HS-5 (cell line): ENCODE results near the gene CACNA1C.

ENCODE experiments used
- DNase-seq: peaks from one replicate; pipeline ENCODE4 v3.0.0-alpha.2; 2012; ENCODE audit warnings: low read depth

The CACNA1C gene

DNA sequence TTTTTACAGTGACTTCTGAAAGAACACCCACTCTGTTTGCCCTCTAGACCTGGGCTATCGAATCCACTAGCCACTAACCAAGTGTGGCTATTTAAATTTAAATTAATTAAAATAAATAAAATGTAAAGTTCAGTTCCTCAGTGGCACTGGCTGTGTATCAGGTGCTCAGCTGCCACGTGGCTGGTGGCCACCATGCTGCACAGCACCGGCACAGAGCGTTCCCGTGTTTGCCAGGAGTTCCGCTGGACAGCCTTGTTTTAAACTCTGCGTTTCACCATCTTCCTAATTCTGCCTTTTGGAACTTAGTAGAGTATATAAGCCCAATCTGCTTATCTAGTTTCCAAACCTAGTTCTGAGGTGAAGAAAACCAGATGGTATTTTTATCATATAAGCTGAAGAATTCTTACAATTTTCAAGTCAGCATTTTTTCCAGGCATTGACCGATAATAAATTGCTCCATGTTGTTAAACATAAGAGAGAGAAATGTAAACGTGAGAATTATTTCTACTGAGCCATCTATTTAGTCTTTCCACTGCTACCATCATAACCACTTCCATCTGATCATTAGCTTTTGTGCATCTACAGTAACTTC lies 339.0 kb downstream of the CACNA1C start:
- no peak for DNase-seq

DNA sequence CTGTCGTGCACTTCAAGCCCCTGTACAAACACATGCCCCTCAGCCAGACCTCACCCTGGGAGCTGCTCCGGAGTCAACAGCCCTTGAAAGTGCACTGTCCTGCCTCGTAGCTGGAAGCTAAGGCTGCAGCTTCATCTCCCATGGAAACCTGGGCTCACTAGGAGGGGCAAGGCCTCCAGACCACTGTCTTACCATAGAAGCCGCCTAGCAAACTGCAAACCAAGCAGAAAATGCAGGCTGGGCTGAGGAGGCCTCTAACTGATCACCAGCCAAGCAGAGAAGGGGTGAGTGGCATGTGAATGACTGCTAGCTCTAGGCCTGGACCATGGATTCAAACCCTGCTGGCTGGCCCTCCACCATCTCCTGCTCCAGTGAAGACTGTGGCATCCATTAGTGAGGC lies 340.2 kb downstream of the CACNA1C start:
- DNase-seq: no peak

DNA sequence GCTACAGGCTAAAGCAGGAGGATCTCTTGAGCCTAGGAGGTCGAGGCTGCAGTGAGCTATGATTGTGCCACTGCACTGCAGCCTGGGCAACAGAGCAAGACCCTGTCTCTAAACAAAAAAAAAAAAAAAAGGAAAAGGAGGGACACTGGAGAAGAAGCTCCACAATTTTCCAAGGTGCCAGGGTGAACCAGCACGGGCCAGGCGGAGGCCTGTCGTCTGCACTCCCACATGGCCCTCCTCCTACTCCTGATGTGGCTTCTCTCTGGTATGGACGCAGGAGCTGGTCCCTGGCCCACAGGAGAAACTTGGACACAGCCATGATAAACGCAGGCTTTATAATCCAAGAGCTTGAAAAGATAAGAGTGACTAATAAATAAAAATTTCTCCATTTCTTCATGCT lies 341.2 kb downstream of the CACNA1C start:
- DNase-seq: no peak

DNA sequence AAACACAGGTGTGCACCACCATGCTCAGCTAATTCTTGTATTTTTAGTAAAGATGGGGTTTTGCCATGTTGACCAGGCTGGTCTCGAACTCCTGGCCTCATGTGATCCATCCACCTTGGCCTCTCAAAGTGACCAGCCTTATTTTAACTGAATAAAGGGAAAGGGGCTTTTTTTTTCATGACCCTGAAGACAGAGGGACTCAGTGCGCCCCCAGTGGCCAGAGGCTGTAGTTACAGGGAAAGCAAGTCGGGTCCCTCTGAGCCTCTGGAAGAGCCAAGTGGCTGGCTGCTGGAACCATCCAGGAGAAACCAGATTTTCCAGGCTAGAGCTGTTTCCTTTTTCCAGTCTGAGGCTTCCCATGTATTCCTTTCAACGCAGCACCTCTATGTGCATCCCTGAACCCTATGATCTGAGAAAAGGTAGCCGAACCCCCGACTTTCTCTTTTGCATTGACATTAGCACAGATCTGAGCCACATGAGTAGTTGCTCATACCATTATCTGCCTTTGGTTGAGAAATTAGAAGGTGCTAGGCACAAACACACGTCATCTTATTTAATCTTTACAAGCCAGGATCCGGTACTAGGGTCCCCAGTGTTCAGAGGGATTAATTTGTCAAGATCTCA lies 342.7 kb downstream of the CACNA1C start:
- no peak for DNase-seq

DNA sequence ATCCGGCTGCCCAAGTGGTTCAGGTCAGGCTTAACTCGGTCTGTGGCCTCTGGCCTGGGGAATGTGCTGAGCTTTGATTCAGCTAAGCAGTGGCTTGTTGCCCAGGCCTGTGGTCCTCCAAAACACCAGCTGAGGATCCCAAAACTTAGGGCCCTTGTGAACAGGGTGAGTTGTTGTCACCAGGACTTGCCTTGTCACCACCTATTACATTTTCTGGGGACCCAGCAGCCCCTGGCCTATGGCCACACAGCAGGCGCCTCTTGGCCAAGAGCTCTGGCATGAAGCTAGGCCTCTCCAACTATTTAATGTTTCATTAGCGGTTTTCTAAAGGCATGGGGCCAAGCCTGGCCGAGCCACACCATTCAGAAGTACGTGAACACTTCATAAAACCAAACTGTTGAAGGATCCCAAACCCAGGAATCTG lies 343.7 kb downstream of the CACNA1C start:
- no peak for DNase-seq

DNA sequence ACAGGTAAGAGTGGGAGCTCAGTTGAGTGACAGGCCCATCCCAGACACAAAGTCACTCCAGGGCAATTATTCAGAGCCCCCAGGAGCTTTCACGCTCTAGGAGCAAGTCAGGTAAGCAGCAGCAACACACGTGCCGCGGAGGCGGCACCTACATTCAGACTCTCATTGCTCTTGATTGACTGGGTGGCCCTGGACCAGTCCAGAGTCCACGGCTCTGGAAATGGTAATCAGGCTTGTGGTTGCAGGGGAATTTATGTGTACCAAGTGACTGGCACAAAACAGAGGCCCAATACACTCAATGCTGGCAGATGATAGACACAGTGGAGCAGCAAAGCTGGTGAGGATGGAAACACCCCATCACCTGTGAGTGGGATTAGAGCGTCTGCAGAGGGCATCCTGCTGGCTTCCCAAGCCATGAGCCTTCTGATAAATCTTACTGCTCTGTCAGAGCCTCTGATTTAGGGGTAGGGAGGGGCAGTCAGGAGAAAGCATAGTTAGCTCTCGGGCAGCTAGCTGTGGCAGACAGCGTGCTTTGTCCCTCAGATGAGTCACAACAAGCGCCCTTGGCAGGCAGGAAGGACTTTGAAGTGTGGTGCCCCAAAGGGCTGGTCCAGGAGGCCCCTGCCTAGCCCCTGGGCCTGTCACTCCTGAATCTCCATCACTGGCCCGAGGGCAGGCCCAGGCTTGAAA lies 344.7 kb downstream of the CACNA1C start:
- no peak for DNase-seq

DNA sequence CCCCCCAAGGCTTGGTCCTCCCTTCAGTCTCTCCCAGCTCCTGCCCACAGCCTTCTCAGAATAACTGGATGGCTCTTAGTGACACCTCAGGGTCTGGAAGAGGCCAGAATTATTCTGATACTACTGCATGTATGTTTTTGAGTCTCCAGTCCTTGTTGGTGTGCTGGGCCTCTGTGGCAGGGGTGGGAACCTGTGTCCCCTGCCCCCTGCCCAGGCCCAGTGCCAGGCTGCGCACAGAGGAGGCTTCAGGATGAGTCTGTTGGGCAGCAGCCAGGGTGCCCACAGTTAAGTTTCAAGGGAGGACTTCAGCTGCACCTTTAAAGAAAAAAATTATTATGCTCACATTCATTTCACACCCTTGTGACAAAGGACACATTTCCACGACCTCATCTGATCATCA lies 348.3 kb downstream of the CACNA1C start:
- no peak for DNase-seq

DNA sequence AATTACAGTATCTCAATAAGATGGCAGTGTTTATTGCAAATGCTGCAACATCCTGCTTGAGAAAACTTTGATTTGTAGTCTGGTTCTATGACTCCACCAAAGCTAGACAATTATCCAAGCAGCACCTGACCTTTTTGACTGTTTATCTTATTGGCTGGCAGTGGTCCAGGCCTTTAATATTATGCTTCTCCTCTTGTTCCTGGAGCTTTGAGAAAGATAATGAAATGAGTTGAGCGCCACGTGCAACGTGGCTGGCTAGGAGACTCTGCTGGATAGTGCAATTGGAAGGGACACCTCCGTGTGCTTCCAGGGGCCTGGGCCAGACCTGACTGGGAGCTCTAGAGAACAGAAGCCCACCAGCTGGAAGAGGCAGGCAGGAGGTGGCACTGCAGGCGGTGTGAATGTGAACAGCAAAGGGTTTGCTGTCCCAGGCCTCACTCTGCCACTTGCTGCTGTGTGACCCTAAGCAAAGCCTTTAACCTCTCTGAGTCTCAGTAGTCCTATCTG lies 349.3 kb downstream of the CACNA1C start:
- DNase-seq: no peak

DNA sequence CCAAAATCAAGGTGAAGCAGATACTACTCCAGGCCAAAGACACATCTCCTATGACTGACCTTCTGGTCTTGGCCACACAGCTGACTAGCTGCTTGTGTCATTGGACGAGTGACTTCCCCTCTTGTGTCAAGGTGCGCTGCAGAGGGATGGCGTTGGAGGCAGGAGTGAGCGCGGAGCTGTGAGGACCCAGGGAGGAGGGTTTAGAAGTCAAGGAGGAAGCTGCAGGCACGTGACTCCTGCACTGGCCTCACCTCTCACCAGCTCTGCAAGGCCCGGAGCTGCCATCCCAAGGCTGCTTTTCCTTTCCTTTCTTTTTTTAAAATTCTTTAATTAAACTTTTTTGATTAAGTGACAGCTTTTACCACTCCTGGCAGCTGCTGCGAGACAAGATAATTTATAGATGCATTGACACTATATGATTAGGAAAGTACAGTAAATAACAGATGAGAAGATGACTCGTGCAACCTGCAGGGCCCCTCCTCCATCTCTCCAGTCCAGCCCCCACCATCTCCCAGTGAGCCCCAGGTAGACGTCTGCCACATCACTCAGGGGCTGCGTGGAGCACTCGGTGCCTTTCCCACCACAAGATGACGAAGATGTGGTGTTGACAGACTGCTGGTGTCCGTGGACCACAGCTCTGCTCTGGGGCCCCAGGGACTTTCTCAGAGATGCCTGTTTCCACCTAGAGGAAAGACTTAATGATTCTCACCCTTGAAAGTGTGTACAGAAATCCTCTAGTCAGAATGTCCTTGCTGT lies 350.6 kb downstream of the CACNA1C start:
- no peak for DNase-seq

DNA sequence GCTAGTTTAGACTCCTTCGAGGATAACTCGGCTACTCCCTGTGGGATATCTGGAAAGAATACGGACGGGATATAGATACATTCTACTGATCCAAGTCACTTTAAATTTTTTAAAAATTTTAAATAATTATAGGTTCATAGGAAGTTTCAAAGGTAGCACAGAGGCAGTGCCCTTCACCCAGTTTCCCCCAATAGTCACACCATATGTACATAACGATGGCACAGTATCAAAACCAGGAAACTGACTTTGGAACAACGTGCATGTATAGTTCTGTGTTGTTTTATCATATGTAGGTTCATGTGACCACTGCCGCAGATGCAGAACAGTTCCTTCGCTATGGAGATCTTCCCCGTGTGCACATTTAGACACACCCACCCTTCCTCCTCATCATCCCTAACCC lies 352.3 kb downstream of the CACNA1C start:
- no peak for DNase-seq

DNA sequence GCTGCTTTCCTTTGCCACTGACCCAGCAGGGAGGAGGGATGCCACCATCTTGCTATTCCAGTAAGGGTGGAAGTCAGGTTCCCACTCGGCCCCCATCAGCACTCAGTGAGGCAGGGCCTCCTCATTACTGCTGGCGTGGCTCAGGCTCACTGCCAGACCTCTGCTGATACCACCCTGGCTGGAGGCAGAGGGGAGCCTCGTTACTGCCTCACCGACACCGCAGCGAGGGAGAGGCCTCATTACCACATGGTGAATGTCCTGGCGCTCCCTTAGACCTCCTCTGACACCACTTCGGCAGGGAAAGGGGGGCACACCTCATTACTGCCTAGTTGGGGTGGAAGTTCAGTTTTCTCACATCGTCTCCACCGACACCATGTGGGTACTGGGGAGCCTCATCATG lies 354.1 kb downstream of the CACNA1C start:
- no peak for DNase-seq

DNA sequence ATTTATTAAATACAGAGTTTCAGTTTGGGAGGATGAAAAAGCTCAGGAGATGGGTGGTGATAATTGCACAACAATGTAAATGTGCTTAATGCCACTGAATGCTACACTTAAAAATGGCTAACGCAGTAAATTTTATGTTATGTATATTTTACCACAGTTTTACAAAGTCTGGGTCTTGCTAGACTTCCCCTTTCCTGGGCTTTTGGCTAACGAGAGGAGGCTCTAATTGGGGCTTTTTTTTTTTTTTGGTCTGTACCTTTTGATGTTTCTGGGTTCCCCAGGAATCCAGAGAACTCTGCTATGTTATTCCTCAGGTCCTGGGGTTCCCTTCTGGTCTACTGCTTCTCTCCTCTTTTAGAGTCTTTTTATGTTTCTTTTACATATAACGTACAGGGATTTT lies 355.5 kb downstream of the CACNA1C start:
- no peak for DNase-seq

DNA sequence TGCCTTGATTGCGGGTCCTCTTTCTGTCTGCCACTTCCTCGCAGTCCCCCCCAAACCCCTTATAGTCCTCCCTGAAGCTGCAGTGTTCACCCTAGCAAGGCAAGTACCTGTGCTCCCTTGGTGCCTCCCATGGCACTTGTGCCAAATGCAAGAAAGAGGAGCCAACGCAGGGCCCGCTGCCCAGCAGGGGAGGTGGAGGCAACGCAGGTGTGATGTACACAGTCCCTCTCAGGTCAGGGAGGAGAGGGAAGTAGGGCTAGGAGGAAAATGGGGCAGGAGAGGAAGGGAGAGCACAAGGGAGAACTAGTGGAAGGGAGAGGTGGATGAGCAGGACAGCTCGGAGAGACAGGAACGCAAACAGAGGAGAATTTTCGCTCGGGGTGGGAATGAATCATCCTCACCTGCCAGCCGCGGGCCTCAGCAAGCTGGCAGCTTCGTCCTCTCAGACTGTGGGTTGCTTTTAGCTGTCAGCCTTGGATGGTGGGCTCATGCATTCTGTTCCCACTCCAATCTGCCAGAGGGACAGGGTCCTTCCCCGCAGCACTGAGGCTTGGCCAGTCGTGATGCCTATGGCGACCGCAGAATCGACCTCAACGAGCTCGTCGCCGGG lies 357.0 kb downstream of the CACNA1C start:
- no peak for DNase-seq

DNA sequence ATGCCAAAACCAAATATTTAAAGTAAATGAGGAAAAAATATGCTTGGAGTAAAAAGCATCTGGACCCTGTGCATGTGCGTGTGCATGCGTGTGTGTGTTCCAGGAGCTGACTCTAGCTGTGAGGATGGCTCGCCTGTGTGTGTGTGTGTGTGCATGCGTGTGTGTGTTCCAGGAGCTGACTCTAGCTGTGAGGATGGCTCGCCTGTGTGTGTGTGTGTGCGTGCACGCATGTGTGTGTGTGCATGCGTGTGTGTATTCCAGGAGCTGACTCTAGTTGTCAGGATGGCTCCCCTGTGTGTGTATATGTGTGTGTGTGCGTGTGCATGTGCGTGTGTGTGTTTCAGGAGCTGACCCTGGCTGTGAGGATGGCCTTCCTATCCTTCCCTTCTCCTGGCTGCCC lies 357.7 kb downstream of the CACNA1C start:
- DNase-seq: no peak

DNA sequence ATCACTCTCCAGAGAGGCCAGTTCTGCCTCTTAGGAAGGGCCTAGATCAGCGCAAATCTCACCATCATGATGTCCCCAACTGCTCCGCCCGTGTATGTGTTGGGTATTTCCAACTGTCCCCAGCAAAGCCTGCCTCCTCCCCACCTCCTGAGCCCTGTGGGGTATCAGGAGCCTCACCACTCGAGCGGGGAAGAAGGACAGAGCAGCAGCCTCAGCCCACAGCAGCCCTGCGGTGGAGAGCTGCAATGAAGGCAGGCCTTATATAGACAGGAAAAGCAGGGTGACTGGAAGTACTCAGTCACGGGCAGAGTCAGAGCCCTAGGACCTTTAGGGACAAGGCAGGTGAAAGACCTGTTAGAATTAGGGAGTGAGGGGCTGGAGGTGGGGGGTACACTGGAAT lies 358.2 kb downstream of the CACNA1C start:
- no peak for DNase-seq

DNA sequence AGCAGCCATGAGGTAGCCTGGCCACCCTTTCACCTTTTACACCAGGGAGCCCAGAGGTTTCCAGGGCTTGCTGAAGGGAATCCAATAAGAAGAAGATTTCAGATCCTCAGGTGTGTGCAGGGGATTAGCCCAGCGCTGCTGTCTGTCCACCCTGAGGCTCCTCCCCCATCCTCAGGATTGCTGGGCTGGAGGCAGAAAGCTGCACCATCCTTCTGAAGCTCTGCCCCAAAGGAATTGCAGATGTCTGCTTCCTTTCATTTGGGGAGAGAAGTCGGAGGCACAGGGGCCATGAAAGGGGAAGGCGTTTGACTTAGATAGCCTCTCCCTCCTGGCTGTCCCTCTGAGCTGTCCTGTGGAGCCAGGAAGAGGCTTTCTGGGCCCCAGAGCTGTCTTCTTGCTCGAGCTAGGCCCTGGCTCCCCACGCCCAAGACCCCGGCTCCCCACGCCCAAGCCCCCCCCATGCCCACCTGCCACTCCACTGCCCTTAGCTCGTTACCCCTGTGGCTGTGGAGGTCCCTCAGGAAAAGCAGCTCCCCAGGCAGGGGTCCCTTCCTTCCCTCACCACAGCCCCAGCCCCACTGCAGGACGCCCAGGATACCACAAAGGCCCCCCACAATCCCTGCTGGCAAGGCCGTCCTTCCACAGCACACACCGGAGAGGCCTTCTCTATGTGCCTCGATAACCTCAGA lies 359.0 kb downstream of the CACNA1C start:
- no peak for DNase-seq

DNA sequence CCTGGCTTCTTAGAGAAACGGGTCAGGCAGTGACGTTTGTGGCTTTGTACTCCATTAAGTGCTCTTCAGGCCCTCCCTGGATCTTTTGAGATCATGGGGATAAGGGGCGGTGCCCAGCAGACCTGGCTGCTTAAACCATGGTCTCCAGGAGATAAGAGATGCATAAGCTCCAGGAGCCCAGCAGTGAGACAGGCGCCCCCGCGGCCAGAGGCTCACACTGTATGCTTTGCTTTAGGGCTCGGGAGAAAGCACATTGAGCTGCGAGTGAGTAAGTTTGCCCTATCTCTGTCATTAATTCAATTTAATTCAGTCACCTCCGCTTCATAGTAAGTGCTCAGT lies 359.5 kb downstream of the CACNA1C start:
- no peak for DNase-seq

DNA sequence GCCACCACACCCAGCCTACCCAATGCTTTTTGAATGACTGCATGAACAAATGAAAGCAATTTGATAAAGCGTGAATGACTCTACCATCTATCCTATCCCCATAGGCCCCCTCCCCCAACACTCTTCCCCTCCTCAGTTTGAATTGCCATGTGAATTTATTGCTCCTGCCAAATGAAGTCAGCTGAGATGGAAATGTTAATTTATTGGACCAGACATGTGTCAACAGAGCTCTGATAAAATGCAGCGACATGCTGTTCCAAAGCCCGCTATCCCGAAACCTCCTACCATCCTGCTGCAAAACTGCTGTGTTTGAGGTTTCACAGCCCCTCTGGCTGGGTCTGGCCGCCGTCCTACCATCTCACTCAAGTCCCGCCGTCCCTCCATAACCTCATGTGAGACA lies 360.5 kb downstream of the CACNA1C start:
- DNase-seq: no peak

DNA sequence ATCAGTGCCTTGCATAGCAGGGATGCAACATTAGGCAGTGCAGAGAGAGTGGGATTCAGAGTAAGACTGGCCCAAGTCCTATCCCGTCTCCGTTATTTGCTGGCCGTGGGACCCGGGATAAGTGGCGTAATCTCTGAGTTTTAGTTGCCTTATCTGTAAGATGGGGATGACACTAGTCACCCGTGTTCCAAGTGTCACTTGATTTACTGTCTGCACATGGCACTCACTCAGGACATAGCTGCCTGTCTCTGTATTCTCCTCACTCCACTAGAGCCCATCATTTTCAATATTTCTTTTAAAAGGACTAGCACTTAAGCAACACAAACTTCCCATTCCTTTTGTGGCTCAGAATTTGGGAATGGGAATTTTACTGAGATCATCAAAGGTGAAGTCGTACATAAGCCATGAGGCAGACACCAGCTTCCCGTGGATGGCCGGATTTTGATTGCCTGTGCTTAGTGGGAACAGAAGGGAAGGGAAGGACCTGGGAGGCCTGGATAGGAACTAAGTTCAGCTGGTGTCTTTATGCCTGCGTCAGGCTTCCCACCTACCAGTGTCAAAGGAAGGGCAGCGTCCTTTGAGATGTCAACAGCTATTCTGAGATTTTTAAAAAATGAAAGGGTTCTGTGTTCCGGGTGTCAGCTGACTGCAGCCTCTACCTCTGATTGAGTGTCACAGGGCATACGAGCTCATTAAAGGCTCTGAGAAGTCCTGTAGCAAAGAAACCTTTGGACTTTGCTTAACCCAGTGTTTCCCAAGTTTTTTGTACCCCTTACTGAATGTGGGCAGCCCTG lies 361.4 kb downstream of the CACNA1C start:
- DNase-seq: no peak

DNA sequence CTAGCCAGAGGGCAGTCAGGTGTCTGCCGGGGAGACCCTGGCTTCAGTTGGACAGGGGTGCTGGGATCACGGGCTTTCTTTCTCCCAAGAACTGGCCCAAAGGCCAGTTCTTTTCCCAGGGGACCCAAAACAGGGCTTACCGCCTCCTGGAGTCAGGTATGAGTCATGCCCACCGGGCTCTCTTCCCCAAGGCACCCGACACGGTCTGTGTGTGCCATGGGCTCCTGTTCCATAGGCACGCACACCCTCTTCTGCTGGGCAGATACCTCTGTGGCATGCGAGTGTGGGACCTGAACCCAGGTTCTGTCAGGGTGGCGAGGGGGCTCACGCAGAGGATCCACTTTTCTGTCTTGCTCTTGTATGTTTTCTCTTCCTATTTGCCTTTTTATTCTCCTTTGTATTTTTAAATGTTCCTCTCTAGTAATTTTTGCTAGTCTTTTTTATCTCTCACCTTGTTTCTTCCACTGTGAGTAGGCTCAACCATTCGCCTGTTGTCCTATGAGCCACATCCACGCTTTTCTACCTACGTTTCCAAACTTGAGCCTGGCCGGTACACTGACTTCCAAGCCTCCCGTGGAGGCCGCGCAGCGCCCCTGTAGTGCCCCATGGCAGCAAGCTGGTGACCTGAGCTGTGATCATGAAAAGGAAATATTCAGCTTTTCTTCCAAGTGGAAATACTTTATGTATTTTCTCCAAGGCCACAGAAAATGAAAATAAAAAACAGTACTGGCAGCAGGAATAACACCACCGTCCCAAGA lies 362.2 kb downstream of the CACNA1C start:
- no peak for DNase-seq
